SK-N-SH treated with all-trans-retinoic acid at 6 μM for 48 hours (cell line): ENCODE results near the gene CUL7.

ENCODE experiments used
- ATAC-seq: fragments of 200-7000 bp; cut with Tn5 transposase; 3 replicates; pipeline ENCODE4 v1.9.1; 2020; ENCODE audit warnings: mild to moderate bottlenecking, moderate library complexity
- ARNTL ChIP-seq: fragments of 450-650 bp; formaldehyde crosslinking; IDR thresholded peaks from 2 replicates; pipeline ENCODE4 v1.5.0; 2020; ENCODE audit warnings: low read depth, mild to moderate bottlenecking, moderate library complexity, borderline replicate concordance
- BACH2 ChIP-seq: fragments of 250-450 bp; sonication (Bioruptor Pico); IDR thresholded peaks from 2 replicates; pipeline ENCODE4 v1.9.0; 2021; ENCODE audit warnings: mild to moderate bottlenecking, borderline replicate concordance
- CREB5 ChIP-seq: fragments of 250-450 bp; sonication (Bioruptor Pico); IDR thresholded peaks from 2 replicates; pipeline ENCODE4 v1.5.1; 2020; ENCODE audit warnings: low read depth, mild to moderate bottlenecking, moderate library complexity
- CSDC2 ChIP-seq: fragments of 250-450 bp; sonication (Bioruptor Pico); IDR thresholded peaks from 2 replicates; pipeline ENCODE4 v1.5.0; 2020; ENCODE audit warnings: mild to moderate bottlenecking, moderate library complexity
- ESRRG ChIP-seq: fragments of 250-450 bp; sonication (Bioruptor Pico); IDR thresholded peaks from 2 replicates; pipeline ENCODE4 v1.6.1; 2021; ENCODE audit warnings: mild to moderate bottlenecking
- GLIS3 ChIP-seq: fragments of 250-450 bp; sonication (Bioruptor Pico); IDR thresholded peaks from 2 replicates; pipeline ENCODE4 v1.5.0; 2020; ENCODE audit warnings: mild to moderate bottlenecking, moderate library complexity
- OSR1 ChIP-seq: fragments of 250-450 bp; sonication (Bioruptor Pico); IDR thresholded peaks from 2 replicates; pipeline ENCODE4 v1.8.0; 2022; ENCODE audit warnings: moderate library complexity, mild to moderate bottlenecking, inconsistent platforms
- PPARA ChIP-seq: fragments of 250-450 bp; sonication (Bioruptor Pico); IDR thresholded peaks from 2 replicates; pipeline ENCODE4 v1.5.0; 2020; ENCODE audit warnings: mild to moderate bottlenecking, borderline replicate concordance
- RARB ChIP-seq: fragments of 250-450 bp; sonication (Bioruptor Pico); IDR thresholded peaks from 2 replicates; pipeline ENCODE4 v1.8.0; 2021; ENCODE audit warnings: mild to moderate bottlenecking, moderate library complexity
- SNAI2 ChIP-seq: fragments of 250-450 bp; sonication (Bioruptor Pico); IDR thresholded peaks from 2 replicates; pipeline ENCODE4 v1.5.0; 2020; ENCODE audit warnings: mild to moderate bottlenecking, moderate library complexity
- TCF4 ChIP-seq: fragments of 250-450 bp; sonication (Bioruptor Pico); IDR thresholded peaks from 2 replicates; pipeline ENCODE4 v1.8.0; 2021; ENCODE audit warnings: mild to moderate bottlenecking, moderate library complexity, borderline replicate concordance
- ZC3H10 ChIP-seq: fragments of 250-450 bp; sonication (Bioruptor Pico); IDR thresholded peaks from 2 replicates; pipeline ENCODE4 v1.5.1; 2021; ENCODE audit warnings: mild to moderate bottlenecking, moderate library complexity
- ZFP3 ChIP-seq: fragments of 250-450 bp; sonication (Bioruptor Pico); IDR thresholded peaks from 2 replicates; pipeline ENCODE4 v1.5.0; 2020; ENCODE audit warnings: mild to moderate bottlenecking, moderate library complexity
- ZFP30 ChIP-seq: fragments of 450-650 bp; formaldehyde crosslinking; IDR thresholded peaks from 2 replicates; pipeline ENCODE4 v1.5.0; 2022; ENCODE audit warnings: mild to moderate bottlenecking, moderate library complexity
- ZNF565 ChIP-seq: fragments of 450-650 bp; formaldehyde crosslinking; conservative IDR thresholded peaks from 2 replicates; pipeline ENCODE4 v1.5.0; 2020; ENCODE audit warnings: low read depth, mild to moderate bottlenecking, moderate library complexity
- ZNF70 ChIP-seq: fragments of 450-650 bp; formaldehyde crosslinking; IDR thresholded peaks from 2 replicates; pipeline ENCODE4 v1.5.0; 2020; ENCODE audit warnings: mild to moderate bottlenecking, moderate library complexity
- ZNF8 ChIP-seq: fragments of 450-650 bp; formaldehyde crosslinking; IDR thresholded peaks from 2 replicates; pipeline ENCODE4 v1.5.0; 2020; ENCODE audit warnings: mild to moderate bottlenecking, moderate library complexity
- TF ChIP-seq, protein P1 (sequence below): fragments of 250-450 bp; sonication (Bioruptor Pico); IDR thresholded peaks from 2 replicates; pipeline ENCODE4 v1.8.0; 2020; ENCODE audit warnings: mild to moderate bottlenecking, moderate library complexity, borderline replicate concordance
- TF ChIP-seq, protein P2 (sequence below): fragments of 250-450 bp; sonication (Bioruptor Pico); IDR thresholded peaks from 2 replicates; pipeline ENCODE4 v1.8.0; 2021; ENCODE audit warnings: low read depth, mild to moderate bottlenecking, moderate library complexity, borderline replicate concordance
- TF ChIP-seq, protein P3 (sequence below): fragments of 250-450 bp; sonication (Bioruptor Pico); IDR thresholded peaks from 2 replicates; pipeline ENCODE4 v1.5.0; 2020; ENCODE audit warnings: mild to moderate bottlenecking, moderate library complexity
- TF ChIP-seq, protein P4 (sequence below): fragments of 250-450 bp; sonication (Bioruptor Pico); IDR thresholded peaks from 2 replicates; pipeline ENCODE4 v1.5.1; 2021; ENCODE audit warnings: mild to moderate bottlenecking, moderate library complexity

The CUL7 gene

DNA sequence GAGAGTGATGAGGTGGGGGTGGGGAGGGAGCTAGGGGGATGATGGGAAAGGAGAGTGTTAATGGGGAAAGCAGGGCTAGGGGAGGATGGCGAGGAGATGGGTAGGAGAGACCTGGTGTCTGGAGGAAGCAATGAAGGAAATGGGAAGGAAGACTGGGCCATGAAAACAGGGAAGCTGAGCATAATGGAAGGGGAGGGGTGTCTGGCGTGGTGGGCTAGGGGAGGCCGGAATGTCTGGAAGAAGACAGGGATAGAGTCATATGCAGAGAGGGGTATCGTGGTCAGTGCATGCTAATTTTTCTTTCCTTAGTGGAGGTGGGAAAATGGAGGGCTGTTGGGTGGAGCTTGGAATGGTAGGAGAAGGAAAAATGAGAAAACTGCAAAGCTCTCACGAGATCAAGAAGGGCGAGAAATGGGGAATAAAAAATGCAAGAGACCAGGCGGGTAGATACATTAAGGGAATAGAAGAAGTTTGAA lies 39.2 kb downstream of the CUL7 start (continued):
- TF ChIP-seq, protein P1, sequence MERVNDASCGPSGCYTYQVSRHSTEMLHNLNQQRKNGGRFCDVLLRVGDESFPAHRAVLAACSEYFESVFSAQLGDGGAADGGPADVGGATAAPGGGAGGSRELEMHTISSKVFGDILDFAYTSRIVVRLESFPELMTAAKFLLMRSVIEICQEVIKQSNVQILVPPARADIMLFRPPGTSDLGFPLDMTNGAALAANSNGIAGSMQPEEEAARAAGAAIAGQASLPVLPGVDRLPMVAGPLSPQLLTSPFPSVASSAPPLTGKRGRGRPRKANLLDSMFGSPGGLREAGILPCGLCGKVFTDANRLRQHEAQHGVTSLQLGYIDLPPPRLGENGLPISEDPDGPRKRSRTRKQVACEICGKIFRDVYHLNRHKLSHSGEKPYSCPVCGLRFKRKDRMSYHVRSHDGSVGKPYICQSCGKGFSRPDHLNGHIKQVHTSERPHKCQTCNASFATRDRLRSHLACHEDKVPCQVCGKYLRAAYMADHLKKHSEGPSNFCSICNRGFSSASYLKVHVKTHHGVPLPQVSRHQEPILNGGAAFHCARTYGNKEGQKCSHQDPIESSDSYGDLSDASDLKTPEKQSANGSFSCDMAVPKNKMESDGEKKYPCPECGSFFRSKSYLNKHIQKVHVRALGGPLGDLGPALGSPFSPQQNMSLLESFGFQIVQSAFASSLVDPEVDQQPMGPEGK: no peak
- no peak for TF ChIP-seq BACH2 (CRISPR knock-in tag)
- TF ChIP-seq, protein P2, sequence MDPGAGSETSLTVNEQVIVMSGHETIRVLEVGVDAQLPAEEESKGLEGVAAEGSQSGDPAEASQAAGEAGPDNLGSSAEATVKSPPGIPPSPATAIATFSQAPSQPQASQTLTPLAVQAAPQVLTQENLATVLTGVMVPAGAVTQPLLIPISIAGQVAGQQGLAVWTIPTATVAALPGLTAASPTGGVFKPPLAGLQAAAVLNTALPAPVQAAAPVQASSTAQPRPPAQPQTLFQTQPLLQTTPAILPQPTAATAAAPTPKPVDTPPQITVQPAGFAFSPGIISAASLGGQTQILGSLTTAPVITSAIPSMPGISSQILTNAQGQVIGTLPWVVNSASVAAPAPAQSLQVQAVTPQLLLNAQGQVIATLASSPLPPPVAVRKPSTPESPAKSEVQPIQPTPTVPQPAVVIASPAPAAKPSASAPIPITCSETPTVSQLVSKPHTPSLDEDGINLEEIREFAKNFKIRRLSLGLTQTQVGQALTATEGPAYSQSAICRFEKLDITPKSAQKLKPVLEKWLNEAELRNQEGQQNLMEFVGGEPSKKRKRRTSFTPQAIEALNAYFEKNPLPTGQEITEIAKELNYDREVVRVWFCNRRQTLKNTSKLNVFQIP (CRISPR knock-in tag): no peak
- no peak for TF ChIP-seq ARNTL (CRISPR knock-in tag)
- TF ChIP-seq ZNF8 (CRISPR knock-in tag): no peak
- TF ChIP-seq GLIS3 (CRISPR knock-in tag): no peak
- TF ChIP-seq OSR1 (CRISPR knock-in tag): no peak
- TF ChIP-seq ESRRG (CRISPR knock-in tag): no peak
- no peak for TF ChIP-seq TCF4
- no peak for TF ChIP-seq ZFP3
- no peak for TF ChIP-seq CSDC2 (CRISPR knock-in tag)

DNA sequence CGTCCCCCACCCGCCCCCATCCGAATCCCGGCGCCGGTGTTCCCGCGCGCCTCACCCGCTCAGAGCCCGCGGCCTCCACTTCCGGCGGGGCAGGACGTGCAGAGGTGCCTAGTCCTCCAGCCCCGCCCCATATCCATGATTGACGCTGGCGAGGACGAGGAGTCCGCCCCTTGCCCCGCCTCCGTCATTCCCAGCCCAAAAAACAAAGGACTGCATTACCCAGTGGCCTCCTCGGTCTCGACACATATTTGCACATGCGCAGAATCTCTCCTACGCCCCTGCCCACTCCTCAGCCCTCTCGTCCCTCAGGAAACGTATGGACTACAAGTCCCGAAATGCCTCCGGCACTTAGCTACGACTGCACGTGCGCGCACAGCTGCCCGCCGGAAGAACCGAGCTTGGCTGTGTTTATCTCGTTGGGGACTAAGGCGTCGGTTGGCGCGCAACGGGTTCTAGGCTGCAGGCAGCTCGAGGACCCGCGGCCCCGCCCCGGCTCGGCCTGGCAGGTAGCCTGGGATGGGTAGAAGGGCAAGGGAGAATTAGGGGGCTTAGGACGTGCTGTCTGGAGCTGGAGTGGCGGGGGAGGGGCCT lies 39.7 kb downstream of the CUL7 start, which contains the start of the genes KLHDC3 and MEA1:
TSS of gene KLHDC3 (plus strand) at position 407 of the 591 bp plus-strand sequence. CDS start 2,944 bp downstream, outside the sequence.
TSS of gene MEA1 (minus strand) at position 104 of the 591 bp plus-strand sequence. CDS start 133 bp downstream, outside the sequence.
- TF ChIP-seq, protein P3, sequence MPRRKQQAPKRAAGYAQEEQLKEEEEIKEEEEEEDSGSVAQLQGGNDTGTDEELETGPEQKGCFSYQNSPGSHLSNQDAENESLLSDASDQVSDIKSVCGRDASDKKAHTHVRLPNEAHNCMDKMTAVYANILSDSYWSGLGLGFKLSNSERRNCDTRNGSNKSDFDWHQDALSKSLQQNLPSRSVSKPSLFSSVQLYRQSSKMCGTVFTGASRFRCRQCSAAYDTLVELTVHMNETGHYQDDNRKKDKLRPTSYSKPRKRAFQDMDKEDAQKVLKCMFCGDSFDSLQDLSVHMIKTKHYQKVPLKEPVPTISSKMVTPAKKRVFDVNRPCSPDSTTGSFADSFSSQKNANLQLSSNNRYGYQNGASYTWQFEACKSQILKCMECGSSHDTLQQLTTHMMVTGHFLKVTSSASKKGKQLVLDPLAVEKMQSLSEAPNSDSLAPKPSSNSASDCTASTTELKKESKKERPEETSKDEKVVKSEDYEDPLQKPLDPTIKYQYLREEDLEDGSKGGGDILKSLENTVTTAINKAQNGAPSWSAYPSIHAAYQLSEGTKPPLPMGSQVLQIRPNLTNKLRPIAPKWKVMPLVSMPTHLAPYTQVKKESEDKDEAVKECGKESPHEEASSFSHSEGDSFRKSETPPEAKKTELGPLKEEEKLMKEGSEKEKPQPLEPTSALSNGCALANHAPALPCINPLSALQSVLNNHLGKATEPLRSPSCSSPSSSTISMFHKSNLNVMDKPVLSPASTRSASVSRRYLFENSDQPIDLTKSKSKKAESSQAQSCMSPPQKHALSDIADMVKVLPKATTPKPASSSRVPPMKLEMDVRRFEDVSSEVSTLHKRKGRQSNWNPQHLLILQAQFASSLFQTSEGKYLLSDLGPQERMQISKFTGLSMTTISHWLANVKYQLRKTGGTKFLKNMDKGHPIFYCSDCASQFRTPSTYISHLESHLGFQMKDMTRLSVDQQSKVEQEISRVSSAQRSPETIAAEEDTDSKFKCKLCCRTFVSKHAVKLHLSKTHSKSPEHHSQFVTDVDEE: no peak
- TF ChIP-seq RARB (CRISPR knock-in tag): no peak
- TF ChIP-seq SNAI2 (CRISPR knock-in tag): no peak
- no peak for TF ChIP-seq ZC3H10
- TF ChIP-seq ARNTL (CRISPR knock-in tag): no peak
- TF ChIP-seq, protein P2 (CRISPR knock-in tag): no peak
- TF ChIP-seq ESRRG (CRISPR knock-in tag): no peak
- TF ChIP-seq PPARA (CRISPR knock-in tag): no peak
- no peak for TF ChIP-seq ZNF70 (CRISPR knock-in tag)
- no peak for TF ChIP-seq CREB5 (CRISPR knock-in tag)
- no peak for TF ChIP-seq CSDC2 (CRISPR knock-in tag)
- TF ChIP-seq, protein P4, sequence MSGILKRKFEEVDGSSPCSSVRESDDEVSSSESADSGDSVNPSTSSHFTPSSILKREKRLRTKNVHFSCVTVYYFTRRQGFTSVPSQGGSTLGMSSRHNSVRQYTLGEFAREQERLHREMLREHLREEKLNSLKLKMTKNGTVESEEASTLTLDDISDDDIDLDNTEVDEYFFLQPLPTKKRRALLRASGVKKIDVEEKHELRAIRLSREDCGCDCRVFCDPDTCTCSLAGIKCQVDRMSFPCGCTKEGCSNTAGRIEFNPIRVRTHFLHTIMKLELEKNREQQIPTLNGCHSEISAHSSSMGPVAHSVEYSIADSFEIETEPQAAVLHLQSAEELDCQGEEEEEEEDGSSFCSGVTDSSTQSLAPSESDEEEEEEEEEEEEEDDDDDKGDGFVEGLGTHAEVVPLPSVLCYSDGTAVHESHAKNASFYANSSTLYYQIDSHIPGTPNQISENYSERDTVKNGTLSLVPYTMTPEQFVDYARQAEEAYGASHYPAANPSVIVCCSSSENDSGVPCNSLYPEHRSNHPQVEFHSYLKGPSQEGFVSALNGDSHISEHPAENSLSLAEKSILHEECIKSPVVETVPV: no peak
- no peak for TF ChIP-seq BACH2 (CRISPR knock-in tag)
- TF ChIP-seq ZFP3: no peak
- no peak for TF ChIP-seq ZNF565 (CRISPR knock-in tag)
- no peak for TF ChIP-seq ZFP30
- peak; percentile 93 for ATAC-seq
